H1 (cell line): ENCODE results near the gene TAX1BP1. TPM values are rescaled to one million over a fixed set of nuclear protein-coding genes. Genes with fewer than 3 reads are reported as not detected.

Source experiments
- CTCF ChIA-PET: fragments of 300-600 bp; sonication (Branson Sonifier 250); formaldehyde crosslinking; loops from one replicate; lab custom pipeline; 2021; ENCODE audit not compliant: partially characterized antibody; lab: Charles Lee
- POLR2A ChIA-PET: fragments of 300-600 bp; sonication (Branson Sonifier 250); formaldehyde crosslinking; loops from one replicate; lab custom pipeline; 2021; ENCODE audit warnings: inconsistent platforms; ENCODE audit not compliant: partially characterized antibody; lab: Charles Lee
- DNase-seq, 2 experiments: peaks; one replicate each; pipeline versions ENCODE4 v3.0.0 to v3.0.0-alpha.2; 2010 to 2022; ENCODE audit warnings: low spot score in 2 of 2, low read depth in 1 of 2, mixed read lengths in 1 of 2
- FAIRE-seq: peaks from 2 replicates; lab custom pipeline; 2011; peaks lifted over from hg19 to GRCh38; lab: Jason Lieb, UNC
- H2AFZ ChIP-seq: 2 replicates; pipeline ENCODE4 v1.8.1; 2012; ENCODE audit warnings: low read length, inconsistent platforms
- H2AK5ac ChIP-seq: 2 replicates; pipeline ENCODE4 v1.6.1; 2013; ENCODE audit warnings: low read depth, low read length
- H2BK120ac ChIP-seq: replicated peaks from 2 replicates; pipeline ENCODE3; 2013; ENCODE audit warnings: low read depth, low read length, inconsistent platforms
- H2BK12ac ChIP-seq: 2 replicates; pipeline ENCODE4 v1.6.1; 2013; ENCODE audit warnings: low read depth, low read length
- H2BK15ac ChIP-seq: 2 replicates; pipeline ENCODE4 v1.6.1; 2013; ENCODE audit warnings: low read length
- H2BK20ac ChIP-seq: 2 replicates; pipeline ENCODE4 v1.6.1; 2013; ENCODE audit warnings: low read length
- H2BK5ac ChIP-seq: 2 replicates; pipeline ENCODE4 v1.6.1; 2013; ENCODE audit warnings: low read depth, low read length
- H3K14ac ChIP-seq: 2 replicates; pipeline ENCODE4 v1.6.1; 2013; ENCODE audit warnings: inconsistent platforms; ENCODE audit not compliant: insufficient read length
- H3K18ac ChIP-seq: 2 replicates; pipeline ENCODE4 v1.6.1; 2013; ENCODE audit warnings: low read length; ENCODE audit errors: extremely low read depth
- H3K23ac ChIP-seq: 2 replicates; pipeline ENCODE4 v1.6.1; 2013; ENCODE audit warnings: inconsistent platforms; ENCODE audit not compliant: insufficient read length
- H3K23me2 ChIP-seq: 2 replicates; pipeline ENCODE4 v1.6.1; 2013; ENCODE audit warnings: low read depth, low read length
- H3K27ac ChIP-seq: 2 replicates; pipeline ENCODE4 v1.6.1; 2011; ENCODE audit warnings: low read depth, low read length, inconsistent platforms
- H3K27me3 ChIP-seq, 4 experiments: replicated peaks in 1 of 4; 1 replicate in 1 of 4; 2 replicates in 3 of 4; pipeline versions ENCODE4 v1.6.1 to v1.8.1; 2011 to 2013; ENCODE audit warnings: low read length in 3 of 4, mild to moderate bottlenecking in 3 of 4, inconsistent platforms in 2 of 4, mixed read lengths in 2 of 4, moderate library complexity in 1 of 4; ENCODE audit not compliant: control insufficient read depth in 3 of 4, insufficient read depth in 3 of 4; ENCODE audit errors: extremely low read depth in 1 of 4
- H3K36me3 ChIP-seq, 4 experiments: 2 replicates each; pipeline versions ENCODE4 v1.6.1 to v1.8.1; 2011 to 2013; ENCODE audit warnings: mild to moderate bottlenecking in 4 of 4, low read length in 3 of 4, moderate library complexity in 2 of 4, control low read depth in 1 of 4, inconsistent platforms in 1 of 4; ENCODE audit not compliant: insufficient read depth in 4 of 4, control insufficient read depth in 2 of 4
- H3K4ac ChIP-seq: replicated peaks from 2 replicates; pipeline ENCODE3; 2013; ENCODE audit warnings: low read length, low read depth, mixed read lengths, inconsistent platforms; ENCODE audit not compliant: insufficient read length
- H3K4me1 ChIP-seq, 4 experiments: replicated peaks in 1 of 4; 1 replicate in 1 of 4; 2 replicates in 3 of 4; pipeline versions ENCODE4 v1.6.1 to v1.8.1; 2011 to 2013; ENCODE audit warnings: low read length in 3 of 4, inconsistent platforms in 2 of 4, mixed read lengths in 1 of 4; ENCODE audit not compliant: insufficient read depth in 4 of 4, control insufficient read depth in 3 of 4
- H3K4me2 ChIP-seq, 2 experiments: 2 replicates each; pipeline versions ENCODE4 v1.6.1 to v1.8.1; 2011 to 2013; ENCODE audit warnings: low read depth in 2 of 2, low read length in 2 of 2, control low read depth in 1 of 2, inconsistent platforms in 1 of 2, mild to moderate bottlenecking in 1 of 2; ENCODE audit not compliant: insufficient read depth in 1 of 2
- H3K4me3 ChIP-seq, 4 experiments: fragments of 200-600, 300-600 bp in 1 of 4; sonication (generic), shearing (Covaris generic), sonication (Bioruptor Twin) in 1 of 4; 2 replicates each; pipeline versions ENCODE4 v1.5.1 to v1.8.1; 2011 to 2016; ENCODE audit warnings: low read length in 4 of 4, low read depth in 3 of 4, control low read depth in 2 of 4, inconsistent platforms in 2 of 4, mild to moderate bottlenecking in 2 of 4, mixed read lengths in 1 of 4, moderate library complexity in 1 of 4; ENCODE audit not compliant: insufficient read depth in 2 of 4; ENCODE audit errors: extremely low read depth in 1 of 4
- H3K56ac ChIP-seq: replicated peaks from 2 replicates; pipeline ENCODE3; 2013; ENCODE audit warnings: low read depth, mild to moderate bottlenecking, mixed read lengths, low read length, inconsistent platforms; ENCODE audit not compliant: insufficient read length
- H3K79me1 ChIP-seq: 2 replicates; pipeline ENCODE4 v1.6.1; 2013; ENCODE audit warnings: low read depth, low read length, control low read depth
- H3K79me2 ChIP-seq, 2 experiments: 2 replicates each; pipeline versions ENCODE4 v1.6.1 to v1.8.1; 2012 to 2013; ENCODE audit warnings: low read length in 2 of 2, mild to moderate bottlenecking in 2 of 2, inconsistent platforms in 1 of 2; ENCODE audit not compliant: insufficient read depth in 2 of 2, control insufficient read depth in 1 of 2
- H3K9ac ChIP-seq, 4 experiments: replicated peaks in 1 of 4; 1 replicate in 1 of 4; 2 replicates in 3 of 4; pipeline versions ENCODE4 v1.6.1 to v1.8.1; 2011 to 2013; ENCODE audit warnings: low read depth in 3 of 4, low read length in 3 of 4, control low read depth in 2 of 4, mild to moderate bottlenecking in 2 of 4, moderate library complexity in 2 of 4, inconsistent platforms in 1 of 4; ENCODE audit errors: extremely low read depth in 1 of 4
- H3K9me3 ChIP-seq, 2 experiments: 2 replicates each; pipeline versions ENCODE4 v1.6.1 to v1.8.1; 2012 to 2013; ENCODE audit warnings: mild to moderate bottlenecking in 2 of 2, moderate library complexity in 2 of 2, control low read depth in 1 of 2, inconsistent platforms in 1 of 2, low read depth in 1 of 2, low read length in 1 of 2, mixed read lengths in 1 of 2; ENCODE audit not compliant: insufficient read depth in 2 of 2
- H4K20me1 ChIP-seq, 2 experiments: replicated peaks in 1 of 2; 2 replicates each; pipeline versions ENCODE3 to v1.8.1; 2011 to 2013; ENCODE audit warnings: inconsistent platforms in 2 of 2, low read length in 2 of 2, mild to moderate bottlenecking in 1 of 2; ENCODE audit not compliant: insufficient read depth in 2 of 2, control insufficient read depth in 1 of 2
- H4K5ac ChIP-seq: 2 replicates; pipeline ENCODE4 v1.6.1; 2013; ENCODE audit warnings: low read length, low read depth, mixed read lengths, inconsistent platforms; ENCODE audit not compliant: insufficient read length
- H4K8ac ChIP-seq: 2 replicates; pipeline ENCODE4 v1.8.0; 2013; ENCODE audit warnings: mild to moderate bottlenecking, moderate library complexity, low read length, inconsistent platforms; ENCODE audit not compliant: insufficient read depth; ENCODE audit errors: extremely low read depth
- H4K91ac ChIP-seq: replicated peaks from 2 replicates; pipeline ENCODE3; 2013; ENCODE audit warnings: low read length, mixed read lengths, inconsistent platforms; ENCODE audit not compliant: insufficient read length
- HDAC2 ChIP-seq, 2 experiments: fragments of 300-600 bp in 1 of 2; sonication (generic) in 1 of 2; IDR thresholded peaks; 2 replicates each; pipeline ENCODE4 v1.6.1; 2011 to 2012; ENCODE audit warnings: low read depth in 2 of 2, low read length in 2 of 2, mild to moderate bottlenecking in 2 of 2, moderate library complexity in 2 of 2, borderline replicate concordance in 1 of 2, inconsistent platforms in 1 of 2
- KDM5A ChIP-seq: fragments of 200-600 bp; IDR thresholded peaks from 2 replicates; pipeline ENCODE4 v1.7.1; 2012; ENCODE audit warnings: mild to moderate bottlenecking, low read length, inconsistent platforms, mixed read lengths
- SIN3A ChIP-seq, 2 experiments: IDR thresholded peaks in 1 of 2; conservative IDR thresholded peaks in 1 of 2; 2 replicates each; pipeline ENCODE4 v1.6.1; 2011 to 2012; ENCODE audit warnings: low read length in 2 of 2, improper control_type of control experiment in 1 of 2, low read depth in 1 of 2, mild to moderate bottlenecking in 1 of 2
- WGBS, 2 experiments: shearing (Covaris generic) in 1 of 2; methylation state at CpG; one replicate each; pipeline versions ENCODE4 v1.1.6 to v1.1.7; 2013 to 2015; ENCODE audit warnings: low lambda C conversion rate in 2 of 2, mixed read lengths in 2 of 2, inconsistent platforms in 1 of 2, low coverage in 1 of 2, missing lambda C conversion rate in 1 of 2; ENCODE audit not compliant: insufficient replicate concordance in 2 of 2, insufficient coverage in 1 of 2, insufficient read length in 1 of 2; ENCODE audit errors: extremely low coverage in 1 of 2, missing lambda C conversion rate in 1 of 2; 5-methylcytosine and 5-hydroxymethylcytosine counted together
- polyA plus RNA-seq, 7 experiments: library from polyadenylated mRNA; depleted of rRNA in 3 of 7; stranded (reverse) in 5 of 7; unstranded in 2 of 7; fragments of >200 nt in 5 of 7; fragments of 200-250 nt in 2 of 7; gene quantifications; 1 replicate in 5 of 7; 2 replicates in 1 of 7; 4 replicates in 1 of 7; pipeline versions ENCODE4 v1.2.1 to v1.2.3, GENCODE V29; 2011 to 2013; ENCODE audit warnings: missing spikeins in 2 of 7, mixed read lengths in 2 of 7
- total RNA-seq: library from RNA; stranded (reverse); fragmentation: NEBNext Ultra II Directional; extraction: Animal tissue kit (Norgen Biotek cat#: 25700); gene quantifications from 2 replicates; pipeline ENCODE4 v1.2.1, GENCODE V29; 2021
- TF ChIP-seq, protein P1 (sequence below): IDR thresholded peaks from 2 replicates; pipeline ENCODE4 v1.6.1; 2011; ENCODE audit warnings: low read depth, mild to moderate bottlenecking, low read length; ENCODE audit not compliant: insufficient read depth

The TAX1BP1 gene
- total and polyA plus RNA-seq, 2 of the 8 experiments (the other 6 are each of a cell fraction or from before 2014, with no cell fraction given): 56.0 to 62.7 TPM

GRCh38 chr7:27751888-27752660 is 12.1 kb downstream of the TAX1BP1 start:
- ChIA-PET POLR2A (no interaction called here), CTCF (no interaction called here)
- Histone ChIP-seq H3K18ac (no peak overlapping the region), H4K5ac (no peak overlapping the region), H3K27me3 (peaks cover 0 to 1% (median 0%) of the 10 kb centered on the region in 4 experiments; a peak in 1 of 7 replicates), H3K23me2 (no peaks in the 10 kb centered on the region), H3K4me2 (no peak overlapping the region), H3K4me1 (no peaks in the 10 kb centered on the region), H3K4me3 (no peak overlapping the region), H3K79me1 (no peaks in the 10 kb centered on the region), H3K14ac (no peak overlapping the region), H3K36me3 (peaks cover 0 to 26% (median 7%) of the 10 kb centered on the region in 4 experiments; a peak in 3 of 8 replicates), H3K9ac (no peak overlapping the region), H2BK20ac (no peak overlapping the region), H2BK12ac (no peak overlapping the region), H3K56ac (no peak overlapping the region), H2BK15ac (no peak overlapping the region), H2BK120ac (no peak overlapping the region), H2AFZ (no peak overlapping the region), H2BK5ac (no peak overlapping the region), H3K4ac (no peak overlapping the region), H4K20me1 (peaks cover 0 to 2% of the 10 kb centered on the region in 2 experiments), H2AK5ac (no peak overlapping the region), H3K27ac (no peak overlapping the region), H4K8ac (no peak overlapping the region), H4K91ac (no peak overlapping the region), H3K23ac (no peak overlapping the region), H3K9me3 (no peaks in the 10 kb centered on the region), H3K79me2 (peaks cover 0 to 10% of the 10 kb centered on the region in 2 experiments; a peak in 2 of 4 replicates)
- WGBS, 2 experiments: 96 to 100% methylated on average over 1 to 6 of the region's 6 CpGs
- FAIRE-seq (no peak), DNase-seq (no peak)
- TF ChIP-seq HDAC2 (IDR thresholded peaks at IDR 0.05; ENCODE audit: borderline replicate concordance in 1 of 2, low read depth in 2 of 2, low read length in 2 of 2) (no peak), SIN3A (conservative IDR thresholded peaks at IDR 0.05 in 1 of 2, IDR thresholded peaks at IDR 0.05 in 1 of 2; ENCODE audit: low read depth in 1 of 2, low read length in 2 of 2) (no peak), KDM5A (no peak)
- TF ChIP-seq, protein P1, sequence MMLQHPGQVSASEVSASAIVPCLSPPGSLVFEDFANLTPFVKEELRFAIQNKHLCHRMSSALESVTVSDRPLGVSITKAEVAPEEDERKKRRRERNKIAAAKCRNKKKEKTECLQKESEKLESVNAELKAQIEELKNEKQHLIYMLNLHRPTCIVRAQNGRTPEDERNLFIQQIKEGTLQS: no peak
